ENCODE data around the gene ANKRD44.

The ANKRD44 gene

DNA sequence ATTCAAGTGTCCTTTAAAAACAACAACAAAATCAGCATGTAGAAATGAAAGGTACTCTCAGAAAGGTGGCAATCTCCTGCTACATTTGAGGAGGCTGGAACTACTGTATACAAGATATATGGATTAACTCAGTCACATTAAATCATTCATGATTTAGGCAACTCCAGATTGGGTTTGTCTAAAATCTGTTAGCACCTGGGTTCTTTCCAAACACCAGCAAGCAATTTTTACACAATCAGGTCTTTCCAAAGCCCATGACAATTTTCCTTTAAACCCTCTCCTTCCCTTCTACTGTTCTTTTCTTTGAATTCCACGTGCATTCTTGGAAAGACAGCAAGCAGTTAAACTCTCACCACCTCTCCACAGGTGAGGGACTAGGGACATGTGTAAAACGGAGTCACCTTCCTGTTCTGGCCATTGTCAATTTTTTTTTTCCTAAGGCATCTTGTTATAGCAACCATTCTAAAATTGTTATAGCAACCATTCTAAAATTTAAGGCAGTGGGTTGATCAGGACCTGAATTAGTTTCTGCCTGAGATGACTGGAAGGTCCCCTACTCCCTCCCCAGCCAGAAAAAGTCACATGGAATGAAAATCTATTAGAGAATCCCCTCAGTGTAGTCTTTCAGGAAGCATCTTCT lies 113.9 kb downstream of the ANKRD44 start:
- H3K4me3 ChIP-seq (replicated peaks; ENCODE audit: low read depth, low read length): no peak overlapping the region
- DNase-seq (ENCODE audit: extremely low read depth, low read depth): no peak
- TF ChIP-seq, protein P1, sequence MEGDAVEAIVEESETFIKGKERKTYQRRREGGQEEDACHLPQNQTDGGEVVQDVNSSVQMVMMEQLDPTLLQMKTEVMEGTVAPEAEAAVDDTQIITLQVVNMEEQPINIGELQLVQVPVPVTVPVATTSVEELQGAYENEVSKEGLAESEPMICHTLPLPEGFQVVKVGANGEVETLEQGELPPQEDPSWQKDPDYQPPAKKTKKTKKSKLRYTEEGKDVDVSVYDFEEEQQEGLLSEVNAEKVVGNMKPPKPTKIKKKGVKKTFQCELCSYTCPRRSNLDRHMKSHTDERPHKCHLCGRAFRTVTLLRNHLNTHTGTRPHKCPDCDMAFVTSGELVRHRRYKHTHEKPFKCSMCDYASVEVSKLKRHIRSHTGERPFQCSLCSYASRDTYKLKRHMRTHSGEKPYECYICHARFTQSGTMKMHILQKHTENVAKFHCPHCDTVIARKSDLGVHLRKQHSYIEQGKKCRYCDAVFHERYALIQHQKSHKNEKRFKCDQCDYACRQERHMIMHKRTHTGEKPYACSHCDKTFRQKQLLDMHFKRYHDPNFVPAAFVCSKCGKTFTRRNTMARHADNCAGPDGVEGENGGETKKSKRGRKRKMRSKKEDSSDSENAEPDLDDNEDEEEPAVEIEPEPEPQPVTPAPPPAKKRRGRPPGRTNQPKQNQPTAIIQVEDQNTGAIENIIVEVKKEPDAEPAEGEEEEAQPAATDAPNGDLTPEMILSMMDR (IDR thresholded peaks at IDR 0.05; ENCODE audit: low read depth, low read length, missing control alignments): no peak

DNA sequence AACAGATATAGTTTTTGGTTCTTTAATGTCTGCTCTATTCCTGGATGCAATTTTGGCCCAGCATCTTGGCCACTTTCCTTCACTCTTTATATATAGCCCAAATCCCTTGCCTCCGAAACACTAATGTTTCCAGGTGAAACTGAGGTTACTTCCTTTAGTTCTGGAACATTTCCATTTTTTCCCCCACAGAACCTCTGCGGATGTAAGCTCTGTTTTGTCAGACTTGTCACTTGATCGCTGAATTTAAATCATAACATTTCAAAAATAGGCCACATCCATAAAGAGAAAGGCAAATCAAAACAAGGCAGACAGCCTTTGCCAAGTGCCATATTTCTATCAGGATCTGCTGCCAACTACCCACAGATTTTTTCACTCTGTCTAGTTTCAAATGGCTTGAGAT lies 115.1 kb downstream of the ANKRD44 start:
- DNase-seq (ENCODE audit: extremely low read depth, low read depth): no peak
- TF ChIP-seq, protein P1 (IDR thresholded peaks at IDR 0.05; ENCODE audit: low read depth, low read length, missing control alignments): no peak
- H3K4me3 ChIP-seq (replicated peaks; ENCODE audit: low read depth, low read length): no peak overlapping the region

DNA sequence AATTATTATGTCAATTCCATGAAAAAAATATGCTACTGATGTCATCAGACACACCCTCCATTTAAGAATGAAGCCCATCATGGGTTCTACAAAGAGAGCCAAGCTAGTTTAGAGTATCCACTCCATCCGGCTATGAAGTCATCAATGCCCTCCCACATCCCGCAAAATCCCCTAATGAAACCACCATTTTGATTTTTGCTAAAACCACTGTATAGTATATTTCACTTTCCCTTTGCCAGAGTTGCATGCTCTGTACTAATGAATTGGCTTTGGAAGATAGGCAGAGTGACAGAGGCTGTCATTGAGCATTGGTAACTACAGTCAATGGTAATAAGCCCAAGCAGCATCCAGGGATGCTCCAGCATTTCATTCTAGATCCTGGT lies 118.6 kb downstream of the ANKRD44 start:
- no peak for DNase-seq (ENCODE audit: extremely low read depth, low read depth)
- no peak overlapping the region for H3K4me3 ChIP-seq (replicated peaks; ENCODE audit: low read depth, low read length)
- TF ChIP-seq, protein P1 (IDR thresholded peaks at IDR 0.05; ENCODE audit: low read depth, low read length, missing control alignments): no peak

DNA sequence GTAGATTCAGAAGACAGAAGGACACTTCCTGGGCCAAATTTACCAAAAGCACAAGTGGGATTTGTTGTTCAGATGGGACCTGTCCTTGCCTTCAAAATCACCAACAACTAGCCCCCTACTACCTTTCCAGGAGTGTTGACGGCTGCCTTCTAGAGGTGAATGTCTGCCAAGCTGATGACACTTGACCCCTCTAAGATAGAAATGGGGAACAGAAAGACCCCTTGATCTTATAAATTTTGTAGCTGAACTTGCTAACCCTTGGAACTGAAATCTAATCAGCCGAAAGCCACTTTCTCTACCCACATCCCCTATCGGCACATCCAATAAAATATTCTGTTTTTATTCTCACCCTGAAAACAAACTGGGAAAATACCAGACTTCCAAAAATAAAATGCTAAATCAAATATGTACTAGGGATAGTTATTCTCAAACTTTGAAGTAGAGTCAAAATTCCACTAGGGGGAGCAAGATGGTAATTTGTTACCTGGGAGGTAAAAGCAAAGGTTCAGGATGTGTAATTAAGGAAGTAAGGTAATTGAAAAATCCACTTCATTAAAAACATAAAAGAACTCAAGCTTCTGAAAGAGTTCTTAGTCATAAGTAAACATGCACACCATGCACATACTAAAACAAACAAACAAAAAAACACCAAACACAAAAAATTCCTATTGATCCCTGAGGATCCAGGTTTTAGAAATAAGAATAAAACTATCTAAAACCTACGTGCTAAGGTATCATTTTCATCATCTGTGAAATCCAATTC lies 119.2 kb downstream of the ANKRD44 start:
- TF ChIP-seq, protein P1 (IDR thresholded peaks at IDR 0.05; ENCODE audit: low read depth, low read length, missing control alignments): peak; percentile 41
- DNase-seq (ENCODE audit: extremely low read depth, low read depth): no peak

DNA sequence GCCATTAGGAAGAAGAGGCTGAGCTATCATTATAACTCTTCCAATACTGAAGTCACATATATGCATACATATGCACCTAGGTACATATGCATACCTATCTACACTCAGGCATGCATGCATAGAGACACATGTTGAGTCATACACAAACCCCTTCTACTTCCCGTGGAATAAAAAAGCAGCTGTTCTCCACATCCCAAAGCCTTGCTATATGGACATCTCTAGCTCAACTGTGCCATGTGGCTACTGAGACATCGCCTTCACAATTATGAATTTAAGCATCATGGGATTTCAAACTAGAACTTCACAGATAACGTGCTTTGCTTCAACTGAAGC lies 120.5 kb downstream of the ANKRD44 start:
- TF ChIP-seq, protein P1 (IDR thresholded peaks at IDR 0.05; ENCODE audit: low read depth, low read length, missing control alignments): no peak
- no peak for DNase-seq (ENCODE audit: extremely low read depth, low read depth)
- no peak overlapping the region for H3K4me3 ChIP-seq (replicated peaks; ENCODE audit: low read depth, low read length)

More for the DNA sequence above, 119.2 kb downstream of the ANKRD44 start:
- H3K4me3 ChIP-seq (replicated peaks; ENCODE audit: low read depth, low read length): no peak overlapping the region

DNA sequence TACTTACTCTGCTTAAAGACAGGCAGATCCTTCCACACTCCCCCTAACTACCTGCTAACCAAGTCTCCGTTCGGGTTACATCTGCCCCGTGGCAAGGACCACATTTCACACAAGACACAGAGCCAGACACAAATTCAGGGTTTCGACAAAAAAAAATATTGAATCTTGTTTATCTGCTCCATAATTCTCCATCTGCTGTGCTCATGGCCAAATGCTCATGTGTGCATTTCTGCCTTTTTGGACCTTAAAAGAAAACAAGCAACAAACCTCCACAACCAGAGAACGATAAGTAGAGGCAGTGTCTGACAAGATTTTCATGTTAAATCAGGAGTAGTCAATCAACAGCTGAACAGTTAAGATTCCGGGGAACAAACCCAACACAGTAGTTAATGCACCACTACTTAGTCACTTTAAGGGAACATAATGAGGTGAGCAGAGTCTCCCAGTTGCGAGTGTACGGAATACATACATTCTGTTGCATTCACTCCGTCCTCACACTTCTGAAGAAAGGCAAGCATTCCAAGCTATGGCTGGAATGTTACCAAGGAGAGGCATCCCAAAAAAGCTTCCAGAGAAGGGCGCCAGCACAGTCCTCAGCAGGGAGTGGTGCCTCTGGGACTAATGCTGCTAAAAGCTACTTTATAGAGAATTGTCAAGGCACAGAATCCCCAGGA lies 121.0 kb downstream of the ANKRD44 start:
- TF ChIP-seq, protein P1 (IDR thresholded peaks at IDR 0.05; ENCODE audit: low read depth, low read length, missing control alignments): no peak
- H3K4me3 ChIP-seq (replicated peaks; ENCODE audit: low read depth, low read length): no peak overlapping the region
- no peak for DNase-seq (ENCODE audit: extremely low read depth, low read depth)

All from HFF-Myc (cell line).